ENCODE results near the gene NUDCD3.
A peak's percentile ranks its signal among the peaks of the same experiment; 100 is the strongest.

The NUDCD3 gene

DNA sequence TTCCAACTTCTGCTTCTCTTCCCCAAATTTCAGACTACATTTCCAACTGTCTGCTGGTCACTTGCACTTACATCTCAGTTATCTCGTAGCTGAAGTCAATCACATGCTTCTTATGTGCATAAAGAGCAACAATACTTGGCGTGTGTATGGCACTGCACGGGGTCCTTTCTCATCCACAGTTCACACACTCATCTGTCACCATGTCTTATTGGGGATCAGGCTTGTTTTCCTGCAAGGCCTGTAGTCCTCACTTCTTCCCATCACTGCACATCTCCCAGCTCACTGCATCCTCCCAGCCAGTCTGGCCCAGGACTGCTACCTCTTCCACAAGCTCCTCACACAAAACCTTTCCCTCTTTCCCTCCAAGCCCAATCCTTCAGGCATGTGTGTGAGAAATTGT lies 35.3 kb downstream of the NUDCD3 start:
- Histone ChIP-seq H3K9me3 (ENCODE audit: control insufficient read depth in 5 of 5, low read length in 5 of 5) (no peaks in the 10 kb centered on the region), H3K4me1 (ENCODE audit: control insufficient read depth in 5 of 5, insufficient read depth in 5 of 5, low read length in 5 of 5) (peaks cover 0 to 13% (median 8%) of the 10 kb centered on the region in 5 donors), H3K9ac (ENCODE audit: low read length in 5 of 5) (no peak overlapping the region)

DNA sequence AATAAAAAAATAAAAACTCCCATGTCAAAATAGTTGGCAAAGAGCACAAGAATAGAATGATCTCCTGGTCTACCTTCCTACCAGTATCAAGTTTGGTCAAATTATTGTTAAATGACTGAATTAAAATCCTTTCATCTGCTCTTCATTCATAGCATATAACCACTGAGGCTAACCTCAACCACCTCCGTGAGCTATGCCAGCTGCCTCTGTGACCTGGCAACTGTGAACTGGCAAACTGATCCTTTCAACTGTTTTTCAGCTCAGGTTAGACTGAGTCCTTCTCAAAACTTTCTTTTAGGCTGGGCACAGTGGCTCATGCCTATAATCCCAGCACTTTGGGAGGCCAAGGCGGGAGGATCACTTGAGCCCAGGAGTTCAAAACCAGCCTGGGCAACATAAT lies 36.1 kb downstream of the NUDCD3 start:
- Histone ChIP-seq H3K4me1 (ENCODE audit: control insufficient read depth in 5 of 5, insufficient read depth in 5 of 5, low read length in 5 of 5) (peaks cover 0 to 13% (median 8%) of the 10 kb centered on the region in 5 donors), H3K9me3 (ENCODE audit: control insufficient read depth in 5 of 5, low read length in 5 of 5) (no peaks in the 10 kb centered on the region), H3K27ac (ENCODE audit: low read depth, low read length) (no peak overlapping the region), H3K9ac (ENCODE audit: low read length in 5 of 5) (no peak overlapping the region), H3K4me3 (ENCODE audit: low read depth in 1 of 5, low read length in 5 of 5) (no peak overlapping the region), H3K27me3 (ENCODE audit: control insufficient read depth in 5 of 5, insufficient read depth in 4 of 5, low read length in 5 of 5) (no peaks in the 10 kb centered on the region), H3K36me3 (ENCODE audit: control insufficient read depth in 5 of 5, insufficient read depth in 5 of 5, low read length in 5 of 5) (peaks cover 0 to 11% (median 3%) of the 10 kb centered on the region in 5 donors)

More for the DNA sequence above, 35.3 kb downstream of the NUDCD3 start:
- Histone ChIP-seq H3K27me3 (ENCODE audit: control insufficient read depth in 5 of 5, insufficient read depth in 4 of 5, low read length in 5 of 5) (no peaks in the 10 kb centered on the region), H3K27ac (ENCODE audit: low read depth, low read length) (no peak overlapping the region), H3K36me3 (ENCODE audit: control insufficient read depth in 5 of 5, insufficient read depth in 5 of 5, low read length in 5 of 5) (peaks cover 0 to 11% (median 3%) of the 10 kb centered on the region in 5 donors), H3K4me3 (ENCODE audit: low read depth in 1 of 5, low read length in 5 of 5) (no peak overlapping the region)

DNA sequence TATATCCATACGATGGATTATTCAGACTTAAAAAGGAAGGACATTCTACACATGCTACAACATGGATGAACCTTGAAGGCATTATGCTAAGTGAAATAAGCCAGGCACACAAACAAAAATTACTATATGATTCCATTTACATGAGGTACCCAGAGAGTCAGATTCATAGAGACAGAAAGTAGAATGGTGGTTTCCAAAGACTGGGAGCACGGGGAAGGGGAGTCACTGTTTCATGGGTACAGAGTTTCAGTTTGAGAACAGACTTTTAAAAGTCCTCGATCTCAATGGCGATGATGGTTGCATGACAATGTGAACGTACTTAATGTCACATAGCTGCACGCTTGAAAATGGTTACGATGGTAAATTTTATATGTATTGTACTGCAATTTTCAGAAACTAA lies 39.3 kb downstream of the NUDCD3 start:
- no peaks in the 10 kb centered on the region for H3K9me3 ChIP-seq (ENCODE audit: control insufficient read depth in 5 of 5, low read length in 5 of 5)
- peaks cover 2 to 12% (median 8%) of the 10 kb centered on the region in 5 donors for H3K36me3 ChIP-seq (ENCODE audit: control insufficient read depth in 5 of 5, insufficient read depth in 5 of 5, low read length in 5 of 5)
- H3K9ac ChIP-seq (ENCODE audit: low read length in 5 of 5), result no peak overlapping the region
- H3K27me3 ChIP-seq (ENCODE audit: control insufficient read depth in 5 of 5, insufficient read depth in 4 of 5, low read length in 5 of 5), result no peaks in the 10 kb centered on the region
- peaks cover 2 to 7% (median 5%) of the 10 kb centered on the region in 5 donors for H3K4me1 ChIP-seq (ENCODE audit: control insufficient read depth in 5 of 5, insufficient read depth in 5 of 5, low read length in 5 of 5)
- no peak overlapping the region for H3K27ac ChIP-seq (ENCODE audit: low read depth, low read length)
- H3K4me3 ChIP-seq (ENCODE audit: low read depth in 1 of 5, low read length in 5 of 5), result no peak overlapping the region

GRCh38 chr7:44449584-44449928 lies 40.9 kb downstream of the NUDCD3 start:
- no peak overlapping the region for H3K4me3 ChIP-seq (ENCODE audit: low read depth in 1 of 5, low read length in 5 of 5)
- peaks cover 2 to 11% (median 7%) of the 10 kb centered on the region in 5 donors for H3K4me1 ChIP-seq (ENCODE audit: control insufficient read depth in 5 of 5, insufficient read depth in 5 of 5, low read length in 5 of 5)
- no peak overlapping the region for H3K9ac ChIP-seq (ENCODE audit: low read length in 5 of 5)
- H3K27ac ChIP-seq (ENCODE audit: low read depth, low read length), result no peak overlapping the region
- peaks cover 3 to 19% (median 12%) of the 10 kb centered on the region in 5 donors for H3K36me3 ChIP-seq (ENCODE audit: control insufficient read depth in 5 of 5, insufficient read depth in 5 of 5, low read length in 5 of 5)
- H3K9me3 ChIP-seq (ENCODE audit: control insufficient read depth in 5 of 5, low read length in 5 of 5), result no peaks in the 10 kb centered on the region
- no peaks in the 10 kb centered on the region for H3K27me3 ChIP-seq (ENCODE audit: control insufficient read depth in 5 of 5, insufficient read depth in 4 of 5, low read length in 5 of 5)

GRCh38 chr7:44448922-44449583 lies 41.4 kb downstream of the NUDCD3 start:
- peaks cover 3 to 21% (median 12%) of the 10 kb centered on the region in 5 donors for H3K36me3 ChIP-seq (ENCODE audit: control insufficient read depth in 5 of 5, insufficient read depth in 5 of 5, low read length in 5 of 5)
- no peak overlapping the region for H3K9ac ChIP-seq (ENCODE audit: low read length in 5 of 5)
- peaks cover 2 to 11% (median 7%) of the 10 kb centered on the region in 5 donors for H3K4me1 ChIP-seq (ENCODE audit: control insufficient read depth in 5 of 5, insufficient read depth in 5 of 5, low read length in 5 of 5)
- H3K9me3 ChIP-seq (ENCODE audit: control insufficient read depth in 5 of 5, low read length in 5 of 5), result no peaks in the 10 kb centered on the region
- H3K4me3 ChIP-seq (ENCODE audit: low read depth in 1 of 5, low read length in 5 of 5), result no peak overlapping the region
- H3K27me3 ChIP-seq (ENCODE audit: control insufficient read depth in 5 of 5, insufficient read depth in 4 of 5, low read length in 5 of 5), result no peaks in the 10 kb centered on the region
- H3K27ac ChIP-seq (ENCODE audit: low read depth, low read length), result no peak overlapping the region

DNA sequence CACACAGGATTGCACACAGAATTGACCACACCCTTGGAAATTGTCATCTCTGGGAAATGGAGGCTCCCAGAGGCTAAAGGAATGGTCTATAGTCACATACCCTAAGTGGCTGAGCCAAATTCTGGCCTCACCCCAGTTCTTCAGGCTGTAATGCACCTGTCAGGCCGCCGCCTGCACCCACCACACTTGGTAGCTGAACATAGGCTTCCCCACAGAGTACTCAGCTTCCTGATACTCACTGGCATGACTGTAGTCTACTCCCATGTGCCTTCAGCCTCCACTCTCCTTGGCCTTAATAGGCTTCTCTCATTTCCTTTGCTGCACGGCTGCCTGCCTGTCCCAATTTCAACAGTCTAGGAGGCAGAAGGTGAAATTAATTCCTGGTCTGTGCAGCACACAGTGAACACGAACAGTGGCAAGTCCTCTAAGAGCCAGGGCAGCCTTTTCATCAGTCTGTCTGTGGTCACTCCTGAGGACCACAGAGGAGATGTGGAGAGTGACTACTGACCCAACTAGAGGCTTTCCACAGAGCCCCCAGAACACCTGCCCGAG lies 42.5 kb downstream of the NUDCD3 start:
- H3K9ac ChIP-seq (ENCODE audit: low read length in 5 of 5), result peak overlapping the region in 1 of 5 donors; percentile 38
- peaks cover 3 to 21% (median 12%) of the 10 kb centered on the region in 5 donors for H3K36me3 ChIP-seq (ENCODE audit: control insufficient read depth in 5 of 5, insufficient read depth in 5 of 5, low read length in 5 of 5)
- no peak overlapping the region for H3K27ac ChIP-seq (ENCODE audit: low read depth, low read length)
- no peak overlapping the region for H3K4me3 ChIP-seq (ENCODE audit: low read depth in 1 of 5, low read length in 5 of 5)
- no peaks in the 10 kb centered on the region for H3K9me3 ChIP-seq (ENCODE audit: control insufficient read depth in 5 of 5, low read length in 5 of 5)
- peaks cover 2 to 11% (median 7%) of the 10 kb centered on the region in 5 donors for H3K4me1 ChIP-seq (ENCODE audit: control insufficient read depth in 5 of 5, insufficient read depth in 5 of 5, low read length in 5 of 5)
- H3K27me3 ChIP-seq (ENCODE audit: control insufficient read depth in 5 of 5, insufficient read depth in 4 of 5, low read length in 5 of 5), result no peaks in the 10 kb centered on the region

DNA sequence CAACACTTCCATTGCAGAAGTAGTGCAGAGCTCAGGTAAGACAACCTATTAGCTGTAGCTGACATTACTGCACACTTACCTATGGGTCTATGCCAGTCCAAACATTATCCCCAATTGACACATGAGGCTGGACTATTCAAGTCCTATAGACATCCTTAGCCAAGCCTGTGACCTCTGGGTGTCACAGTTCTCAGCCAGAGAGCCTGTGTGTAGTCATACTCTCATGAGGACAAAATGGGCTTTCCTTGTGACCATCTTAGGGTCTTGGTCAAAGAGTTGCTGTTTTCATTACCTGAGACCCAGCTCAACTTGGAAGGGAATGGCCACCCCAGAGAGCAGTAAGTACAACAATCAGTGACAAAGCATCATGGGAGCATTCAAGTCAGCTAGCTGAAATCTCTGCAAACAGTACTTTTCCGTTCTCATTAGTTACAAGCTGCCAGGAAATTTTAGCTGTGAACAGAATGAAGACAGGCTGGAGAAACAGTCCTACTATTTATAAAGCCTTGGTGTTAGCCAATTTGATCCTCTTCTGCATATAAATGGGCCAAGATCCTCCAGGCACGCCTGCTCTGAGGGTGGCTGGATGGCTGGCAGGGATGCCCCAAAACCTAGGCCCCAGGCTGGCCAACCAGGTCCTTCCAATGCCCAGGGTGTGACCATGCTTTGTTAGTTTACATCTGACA lies 44.3 kb downstream of the NUDCD3 start:
- no peaks in the 10 kb centered on the region for H3K27me3 ChIP-seq (ENCODE audit: control insufficient read depth in 5 of 5, insufficient read depth in 4 of 5, low read length in 5 of 5)
- peak overlapping the region; percentile 3 for H3K27ac ChIP-seq (ENCODE audit: low read depth, low read length)
- no peak overlapping the region for H3K4me3 ChIP-seq (ENCODE audit: low read depth in 1 of 5, low read length in 5 of 5)
- H3K9me3 ChIP-seq (ENCODE audit: control insufficient read depth in 5 of 5, low read length in 5 of 5), result no peaks in the 10 kb centered on the region
- no peak overlapping the region for H3K9ac ChIP-seq (ENCODE audit: low read length in 5 of 5)
- H3K4me1 ChIP-seq (ENCODE audit: control insufficient read depth in 5 of 5, insufficient read depth in 5 of 5, low read length in 5 of 5), result peaks cover 2 to 11% (median 7%) of the 10 kb centered on the region in 5 donors
- H3K36me3 ChIP-seq (ENCODE audit: control insufficient read depth in 5 of 5, insufficient read depth in 5 of 5, low read length in 5 of 5), result peaks cover 2 to 21% (median 8%) of the 10 kb centered on the region in 5 donors

GRCh38 chr7:44441079-44441478 lies 49.4 kb downstream of the NUDCD3 start:
- Histone ChIP-seq H3K9ac (ENCODE audit: low read length in 5 of 5) (no peak overlapping the region), H3K27ac (ENCODE audit: low read depth, low read length) (no peak overlapping the region), H3K36me3 (ENCODE audit: control insufficient read depth in 5 of 5, insufficient read depth in 5 of 5, low read length in 5 of 5) (peaks cover 0 to 17% (median 4%) of the 10 kb centered on the region in 5 donors), H3K4me3 (ENCODE audit: low read depth in 1 of 5, low read length in 5 of 5) (no peak overlapping the region), H3K27me3 (ENCODE audit: control insufficient read depth in 5 of 5, insufficient read depth in 4 of 5, low read length in 5 of 5) (no peaks in the 10 kb centered on the region), H3K9me3 (ENCODE audit: control insufficient read depth in 5 of 5, low read length in 5 of 5) (no peaks in the 10 kb centered on the region), H3K4me1 (ENCODE audit: control insufficient read depth in 5 of 5, insufficient read depth in 5 of 5, low read length in 5 of 5) (peaks cover 0 to 4% (median 4%) of the 10 kb centered on the region in 5 donors)

DNA sequence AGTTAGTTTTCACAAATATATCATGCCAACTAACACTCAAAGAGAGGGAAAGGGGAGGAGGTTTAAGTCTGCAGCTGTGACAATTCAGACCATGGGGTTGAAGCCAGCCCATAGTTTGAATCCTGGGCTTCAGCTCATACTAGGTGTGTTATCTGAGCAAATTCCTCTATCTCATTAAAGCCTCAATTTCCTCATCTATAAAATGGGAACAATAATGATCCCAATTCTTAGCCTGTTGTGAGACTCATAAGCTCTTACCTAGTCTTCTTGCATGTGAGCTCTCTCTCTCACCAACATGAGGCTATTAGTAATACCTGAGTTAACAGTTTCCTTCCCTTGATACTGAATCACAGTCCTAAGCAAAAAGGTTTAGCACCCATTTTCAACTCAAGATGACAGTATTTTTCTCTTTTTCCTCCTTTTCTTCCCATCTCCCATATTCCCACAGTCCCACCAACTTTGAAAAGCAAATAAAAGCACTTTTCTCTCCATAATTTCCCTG lies 49.8 kb downstream of the NUDCD3 start:
- H3K9ac ChIP-seq (ENCODE audit: low read length in 5 of 5), result no peak overlapping the region
- no peaks in the 10 kb centered on the region for H3K9me3 ChIP-seq (ENCODE audit: control insufficient read depth in 5 of 5, low read length in 5 of 5)
- no peaks in the 10 kb centered on the region for H3K27me3 ChIP-seq (ENCODE audit: control insufficient read depth in 5 of 5, insufficient read depth in 4 of 5, low read length in 5 of 5)
- H3K4me1 ChIP-seq (ENCODE audit: control insufficient read depth in 5 of 5, insufficient read depth in 5 of 5, low read length in 5 of 5), result no peaks in the 10 kb centered on the region
- H3K36me3 ChIP-seq (ENCODE audit: control insufficient read depth in 5 of 5, insufficient read depth in 5 of 5, low read length in 5 of 5), result peaks cover 0 to 12% (median 4%) of the 10 kb centered on the region in 5 donors
- no peak overlapping the region for H3K4me3 ChIP-seq (ENCODE audit: low read depth in 1 of 5, low read length in 5 of 5)
- no peak overlapping the region for H3K27ac ChIP-seq (ENCODE audit: low read depth, low read length)

DNA sequence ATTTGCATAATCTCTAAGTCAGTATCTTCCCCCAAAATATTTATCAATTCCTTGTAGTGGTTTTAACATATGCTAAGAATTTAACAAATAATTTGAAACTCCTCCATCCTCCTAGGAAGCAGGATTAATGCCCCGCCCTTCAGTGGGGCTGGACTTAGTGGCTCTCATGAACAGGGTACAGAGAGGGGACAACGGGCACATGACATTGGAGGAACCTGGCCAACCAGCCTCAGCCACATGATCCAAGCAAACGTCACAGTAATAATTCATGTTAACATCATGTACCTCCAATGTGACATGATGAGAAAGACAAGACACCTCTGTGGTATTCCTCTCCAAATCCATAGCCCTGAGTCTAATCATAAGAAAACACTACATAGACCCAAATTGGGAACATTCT lies 50.5 kb downstream of the NUDCD3 start:
- H3K9ac ChIP-seq (ENCODE audit: low read length in 5 of 5), result no peak overlapping the region
- H3K4me3 ChIP-seq (ENCODE audit: low read depth in 1 of 5, low read length in 5 of 5), result no peak overlapping the region
- H3K27me3 ChIP-seq (ENCODE audit: control insufficient read depth in 5 of 5, insufficient read depth in 4 of 5, low read length in 5 of 5), result no peaks in the 10 kb centered on the region
- H3K36me3 ChIP-seq (ENCODE audit: control insufficient read depth in 5 of 5, insufficient read depth in 5 of 5, low read length in 5 of 5), result peaks cover 0 to 6% (median 0%) of the 10 kb centered on the region in 5 donors
- H3K9me3 ChIP-seq (ENCODE audit: control insufficient read depth in 5 of 5, low read length in 5 of 5), result no peaks in the 10 kb centered on the region
- H3K27ac ChIP-seq (ENCODE audit: low read depth, low read length), result no peak overlapping the region
- H3K4me1 ChIP-seq (ENCODE audit: control insufficient read depth in 5 of 5, insufficient read depth in 5 of 5, low read length in 5 of 5), result no peaks in the 10 kb centered on the region

Measured in subcutaneous abdominal adipose tissue (tissue), 5 donors.